Thoracic aorta (tissue), 2 donors: ENCODE measurements around the gene ATG14. TPM values are rescaled to one million over a fixed set of nuclear protein-coding genes. Genes with fewer than 3 reads are reported as not detected.
"Not testable (repeated sequence)": the region's sequence is repeated elsewhere in the genome, so short reads cannot be mapped to it uniquely, and the experiment has no call there.

ENCODE experiments used
- ATAC-seq: fragments of 150-250 bp; one replicate; pipeline ENCODE4 v1.8.0; 2017; ENCODE audit warnings: low read depth; ENCODE audit not compliant: insufficient number of reproducible peaks, low FRiP score
- DNase-seq: peaks from one replicate; pipeline ENCODE4 v3.0.0-alpha.2; 2020; ENCODE audit warnings: low spot score
- H3K27ac ChIP-seq, 2 donors: fragments of 200-600 bp; sonication (generic); 1 replicate in 1 of 2; 2 replicates in 1 of 2; pipeline ENCODE4 v1.5.1; 2016; ENCODE audit warnings: mild to moderate bottlenecking in 2 of 2, moderate library complexity in 2 of 2
- H3K27me3 ChIP-seq: fragments of 200-600 bp; sonication (generic); replicated peaks from 2 replicates; pipeline ENCODE4 v1.6.0; 2016; ENCODE audit warnings: mild to moderate bottlenecking; ENCODE audit not compliant: insufficient read depth
- H3K36me3 ChIP-seq: fragments of 200-600 bp; sonication (generic); one replicate; pipeline ENCODE4 v1.5.1; 2016
- H3K4me1 ChIP-seq, 2 donors: fragments of 200-600 bp; sonication (generic); 1 replicate in 1 of 2; 2 replicates in 1 of 2; pipeline versions ENCODE4 v1.5.1 to v1.6.0; 2016; ENCODE audit warnings: low read depth in 2 of 2, mild to moderate bottlenecking in 1 of 2; ENCODE audit not compliant: control insufficient read depth in 1 of 2
- H3K4me3 ChIP-seq: fragments of 200-600 bp; sonication (generic); 2 replicates; pipeline ENCODE4 v1.5.1; 2016; ENCODE audit warnings: mild to moderate bottlenecking
- H3K9me3 ChIP-seq: fragments of 200-600 bp; sonication (generic); 2 replicates; pipeline ENCODE4 v1.5.1; 2016
- total RNA-seq, 2 donors: library from RNA; depleted of rRNA; stranded (reverse); fragments of >200 nt; gene quantifications; one replicate each; pipeline versions ENCODE4 v1.1.0 to v1.2.3, GENCODE V29; 2016
- TF ChIP-seq, protein P1 (sequence below): fragments of 200-600 bp; sonication (generic); IDR thresholded peaks from one replicate; pipeline ENCODE4 v1.5.1; 2019; ENCODE audit warnings: antibody characterized with exemption

ATG14 gene
- total RNA-seq, 2 donors from 2014 or later, result 19.5 to 26.0 TPM

- H3K36me3 ChIP-seq, result peaks cover 19% of the 10 kb centered on the region
- DNase-seq (no peak), ATAC-seq (no peak)
- no peak overlapping the region for H3K4me3 ChIP-seq
- TF ChIP-seq, protein P1, sequence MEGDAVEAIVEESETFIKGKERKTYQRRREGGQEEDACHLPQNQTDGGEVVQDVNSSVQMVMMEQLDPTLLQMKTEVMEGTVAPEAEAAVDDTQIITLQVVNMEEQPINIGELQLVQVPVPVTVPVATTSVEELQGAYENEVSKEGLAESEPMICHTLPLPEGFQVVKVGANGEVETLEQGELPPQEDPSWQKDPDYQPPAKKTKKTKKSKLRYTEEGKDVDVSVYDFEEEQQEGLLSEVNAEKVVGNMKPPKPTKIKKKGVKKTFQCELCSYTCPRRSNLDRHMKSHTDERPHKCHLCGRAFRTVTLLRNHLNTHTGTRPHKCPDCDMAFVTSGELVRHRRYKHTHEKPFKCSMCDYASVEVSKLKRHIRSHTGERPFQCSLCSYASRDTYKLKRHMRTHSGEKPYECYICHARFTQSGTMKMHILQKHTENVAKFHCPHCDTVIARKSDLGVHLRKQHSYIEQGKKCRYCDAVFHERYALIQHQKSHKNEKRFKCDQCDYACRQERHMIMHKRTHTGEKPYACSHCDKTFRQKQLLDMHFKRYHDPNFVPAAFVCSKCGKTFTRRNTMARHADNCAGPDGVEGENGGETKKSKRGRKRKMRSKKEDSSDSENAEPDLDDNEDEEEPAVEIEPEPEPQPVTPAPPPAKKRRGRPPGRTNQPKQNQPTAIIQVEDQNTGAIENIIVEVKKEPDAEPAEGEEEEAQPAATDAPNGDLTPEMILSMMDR, result no peak
- H3K27ac ChIP-seq, result no peak overlapping the region
- peaks cover 0 to 3% of the 10 kb centered on the region in 2 donors for H3K4me1 ChIP-seq
- H3K9me3 ChIP-seq, result no peaks in the 10 kb centered on the region
- no peaks in the 10 kb centered on the region for H3K27me3 ChIP-seq
Observed at GRCh38 chr14:55348766-55349453, 62.7 kb downstream of the ATG14 start.

GRCh38 chr14:55347748-55348147 is 63.9 kb downstream of the ATG14 start:
- H3K27me3 ChIP-seq, result no peaks in the 10 kb centered on the region
- ATAC-seq (no peak), DNase-seq (no peak)
- H3K27ac ChIP-seq, result no peak overlapping the region
- TF ChIP-seq, protein P1, result no peak
- peaks cover 18% of the 10 kb centered on the region for H3K36me3 ChIP-seq
- H3K9me3 ChIP-seq, result no peaks in the 10 kb centered on the region
- H3K4me3 ChIP-seq, result no peak overlapping the region
- H3K4me1 ChIP-seq, result peaks cover 0 to 3% of the 10 kb centered on the region in 2 donors

DNA sequence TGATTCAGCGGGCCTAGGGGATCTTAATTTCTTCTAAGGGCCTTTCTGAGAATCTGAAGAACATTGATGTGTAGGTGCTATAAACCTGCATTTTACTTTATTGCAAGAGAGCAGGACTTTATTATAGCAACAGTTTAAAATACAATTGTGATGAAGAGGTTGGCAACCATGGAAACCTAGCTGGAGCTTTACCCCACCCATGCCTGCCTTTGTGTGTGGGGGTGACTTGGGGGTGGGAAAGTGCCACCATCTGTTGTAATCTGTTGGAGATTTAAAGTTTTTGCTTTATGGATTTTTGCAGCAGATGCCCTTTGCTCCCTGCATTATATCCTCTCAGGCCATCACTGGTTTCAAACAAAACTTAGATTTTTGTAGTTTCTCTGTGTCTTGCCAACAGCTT is 64.6 kb downstream of the ATG14 start:
- Histone ChIP-seq H3K27ac (no peak overlapping the region), H3K36me3 (peaks cover 15% of the 10 kb centered on the region), H3K4me1 (peaks cover 0 to 3% of the 10 kb centered on the region in 2 donors), H3K9me3 (no peaks in the 10 kb centered on the region), H3K27me3 (no peaks in the 10 kb centered on the region), H3K4me3 (no peak overlapping the region)
- TF ChIP-seq, protein P1, result no peak
- ATAC-seq, result no peak
- DNase-seq, result no peak

DNA sequence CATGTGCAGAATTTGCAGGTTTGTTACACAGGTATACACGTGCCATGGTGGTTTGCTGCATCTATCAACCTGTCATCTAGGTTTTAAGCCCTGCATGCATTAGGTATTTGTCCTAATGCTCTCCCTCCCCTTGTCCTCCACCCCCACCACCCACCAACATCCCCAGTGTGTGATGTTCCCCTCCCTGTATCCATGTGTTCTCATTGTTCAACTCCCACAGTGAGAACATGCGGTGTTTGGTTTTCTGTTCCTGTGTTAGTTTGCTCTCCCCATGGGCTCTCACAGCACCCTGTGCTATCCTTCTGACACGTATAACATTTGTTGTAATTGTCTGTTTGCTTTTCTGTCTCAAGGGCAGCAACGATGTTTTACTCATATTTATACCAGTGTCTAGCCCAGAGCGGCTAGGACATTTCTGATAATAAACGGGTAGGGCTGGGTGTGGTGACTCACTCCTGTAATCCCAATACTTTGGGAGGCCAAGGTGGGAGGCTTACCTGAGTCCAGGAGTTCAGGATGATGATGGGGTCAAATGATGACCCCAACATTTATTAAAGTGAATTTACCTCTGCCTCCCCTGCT is 67.0 kb downstream of the ATG14 start:
- not testable (repeated sequence) for DNase-seq, H3K27ac ChIP-seq, H3K9me3 ChIP-seq, H3K4me1 ChIP-seq, ATAC-seq, H3K36me3 ChIP-seq, H3K27me3 ChIP-seq, H3K4me3 ChIP-seq

GRCh38 chr14:55341781-55342180 is 69.8 kb downstream of the ATG14 start:
- H3K27ac ChIP-seq, result no peak overlapping the region
- DNase-seq (no peak), ATAC-seq (no peak)
- no peaks in the 10 kb centered on the region for H3K9me3 ChIP-seq
- TF ChIP-seq, protein P1, result no peak
- H3K36me3 ChIP-seq, result no peaks in the 10 kb centered on the region
- H3K4me3 ChIP-seq, result no peak overlapping the region
- H3K27me3 ChIP-seq, result no peaks in the 10 kb centered on the region
- no peaks in the 10 kb centered on the region for H3K4me1 ChIP-seq
